HG02870 (cell line): ENCODE measurements around the gene NFILZ.

Experiments used
- ATAC-seq: cut with Tn5 transposase; IDR thresholded peaks from one replicate; pipeline ENCODE4 v1.9.1; 2021; ENCODE audit warnings: mild to moderate bottlenecking, moderate library complexity; ENCODE audit not compliant: unreplicated experiment

Gene NFILZ, protein sequence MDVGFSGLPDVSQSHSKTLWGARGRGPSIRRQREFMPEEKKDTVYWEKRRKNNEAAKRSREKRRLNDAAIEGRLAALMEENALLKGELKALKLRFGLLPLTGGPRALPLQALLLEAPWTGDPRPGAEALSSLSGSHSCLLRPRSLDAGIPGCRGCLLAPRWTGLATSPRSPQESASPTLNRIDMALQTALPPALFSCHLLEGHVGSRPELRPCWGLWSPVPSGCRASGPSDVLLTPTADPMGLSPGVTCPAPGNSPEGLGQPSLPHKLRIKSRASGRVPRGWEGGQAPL

DNA sequence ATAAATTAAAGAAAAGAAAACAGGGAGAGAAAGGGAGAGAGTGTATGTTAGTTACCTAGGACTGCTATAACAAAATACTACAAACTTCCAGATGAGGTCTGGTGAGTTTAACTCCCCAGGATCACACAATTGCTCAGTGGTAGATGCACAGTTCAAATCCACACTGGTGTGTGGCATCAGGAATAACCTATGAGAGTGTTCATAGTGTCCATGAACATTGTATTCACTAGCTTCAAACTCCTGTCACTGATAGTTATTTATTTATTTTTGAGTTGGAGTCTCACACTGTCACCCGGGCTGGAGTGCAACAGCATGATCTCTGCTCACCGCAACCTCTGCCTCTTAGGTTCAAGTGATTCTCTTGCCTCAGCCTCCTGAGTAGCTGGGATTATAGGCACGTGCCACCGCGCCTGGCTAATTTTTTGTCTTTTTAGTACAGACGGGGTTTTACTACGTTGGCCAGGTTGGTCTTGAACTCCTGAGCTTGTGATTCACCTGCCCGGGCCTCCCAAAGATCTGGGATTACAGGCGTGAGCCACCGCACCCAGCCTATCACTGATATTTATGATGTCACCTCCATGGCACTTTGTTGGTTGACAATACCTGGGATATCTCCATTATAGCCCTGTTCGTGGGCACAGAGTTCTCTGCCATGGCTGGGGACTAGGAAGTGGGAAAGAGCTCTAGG is at the start of gene NFILZ:
TSS of gene NFILZ (plus strand) at position 638 of the 688 bp plus-strand sequence. CDS start 46,133 bp downstream, outside the sequence.
- ATAC-seq: no peak

GRCh38 chr19:8580710-8581281 is 49.6 kb upstream of the NFILZ start:
- no peak for ATAC-seq

- no peak for ATAC-seq
Observed at GRCh38 chr19:8584965-8585893, 45.2 kb upstream of the NFILZ start.

GRCh38 chr19:8585894-8586750 is 44.3 kb upstream of the NFILZ start:
- ATAC-seq: no peak

GRCh38 chr19:8589177-8589714 is 41.2 kb upstream of the NFILZ start:
- no peak for ATAC-seq

DNA sequence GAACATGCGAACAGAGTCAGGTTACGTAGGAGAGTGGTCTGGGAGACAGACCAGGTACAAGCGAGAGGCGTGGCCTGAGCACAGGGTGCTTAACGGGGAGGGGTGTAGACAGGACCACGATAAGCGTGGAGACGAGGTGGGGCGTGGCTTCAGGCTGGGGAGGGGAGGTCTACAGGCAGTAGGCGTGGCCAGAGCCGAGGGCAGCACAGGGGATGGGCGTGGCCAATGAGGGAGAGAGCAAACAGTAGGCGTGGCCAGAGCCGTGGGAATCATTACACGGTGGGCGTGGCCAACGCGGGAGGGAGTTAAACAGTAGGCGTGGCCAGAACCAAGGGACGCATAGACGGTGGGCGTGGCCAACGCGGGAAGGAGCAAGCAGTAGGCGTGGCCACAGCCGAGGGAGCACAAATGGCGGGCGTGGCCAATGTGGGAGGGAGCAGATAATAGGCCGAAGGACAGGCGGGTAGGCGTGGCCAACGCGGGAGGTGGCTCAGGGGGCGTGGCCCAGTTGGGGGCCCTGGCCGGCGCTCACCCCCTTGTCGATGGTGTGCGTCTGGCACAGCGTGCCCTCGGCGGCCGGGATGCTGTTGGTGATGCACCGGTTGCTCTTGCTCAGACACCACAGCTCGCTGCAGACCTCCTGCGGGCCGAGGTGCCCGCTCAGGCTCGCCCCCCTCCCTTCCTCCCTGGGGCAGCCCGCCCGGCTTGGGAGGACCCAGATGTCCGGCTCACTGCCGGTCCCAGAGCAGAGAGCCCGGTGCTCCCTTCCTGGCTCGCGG is 38.0 kb upstream of the NFILZ start:
- no peak for ATAC-seq

GRCh38 chr19:8593931-8594330 is 36.5 kb upstream of the NFILZ start:
- no peak for ATAC-seq

DNA sequence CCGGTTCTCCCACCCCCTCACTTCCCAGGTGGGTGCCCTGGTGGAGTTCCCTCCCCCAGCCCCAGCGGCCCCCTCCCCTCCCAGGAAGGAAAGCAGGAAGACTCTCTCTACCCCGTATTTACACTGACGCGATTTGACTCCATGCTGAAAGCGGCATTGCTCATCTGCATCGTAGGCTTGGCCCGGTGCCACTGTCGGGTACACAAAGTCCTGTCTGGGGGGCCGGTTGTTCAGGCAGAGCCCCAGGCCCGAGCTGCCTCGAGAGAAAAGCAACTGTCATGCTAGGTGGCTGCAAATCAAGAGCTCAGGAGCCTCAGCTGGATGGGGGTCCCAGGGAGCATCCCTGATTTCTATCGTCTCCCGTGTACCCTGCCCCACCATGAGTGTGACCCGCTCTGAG is 34.8 kb upstream of the NFILZ start:
- ATAC-seq: no peak

DNA sequence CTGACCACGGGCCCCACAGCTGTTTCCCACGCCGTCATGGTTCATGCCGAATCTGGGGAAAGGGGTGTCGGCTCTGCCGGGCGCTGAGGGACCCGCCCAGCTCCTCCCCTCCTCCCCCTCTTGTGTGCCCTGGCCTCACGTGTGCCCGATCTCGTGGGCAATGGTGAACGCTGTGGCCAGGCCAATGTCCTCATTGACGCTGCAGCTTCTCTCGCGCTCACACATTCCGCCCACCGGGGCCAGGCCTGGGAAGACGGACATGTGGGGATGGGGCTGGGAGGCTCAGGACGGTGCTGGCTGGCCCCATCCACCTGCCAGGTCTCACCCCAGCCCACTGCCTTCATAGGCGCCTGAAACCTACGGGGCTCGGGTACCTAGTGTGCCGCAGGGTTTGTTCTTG is 34.3 kb upstream of the NFILZ start:
- no peak for ATAC-seq

GRCh38 chr19:8600064-8600463 is 30.4 kb upstream of the NFILZ start:
- no peak for ATAC-seq

DNA sequence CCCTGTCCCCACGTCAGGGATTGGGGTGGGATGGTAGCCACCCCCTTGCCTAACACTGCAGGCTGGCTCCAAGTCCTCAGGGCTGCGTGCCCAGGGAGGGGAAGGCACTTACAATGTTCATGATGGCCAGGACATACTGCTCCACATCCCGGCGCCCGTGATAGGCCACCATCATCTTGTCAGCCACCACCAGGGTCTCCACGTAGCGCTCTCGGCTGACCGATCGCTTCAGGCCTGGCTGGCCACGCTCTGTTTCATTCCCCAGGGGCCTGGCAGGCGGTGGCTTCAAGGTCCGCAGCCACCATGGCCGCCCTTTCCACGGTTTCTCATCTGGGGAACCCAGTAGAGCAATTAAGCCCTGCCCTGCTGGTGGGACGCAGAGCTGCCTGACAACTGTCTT is 29.6 kb upstream of the NFILZ start:
- ATAC-seq: no peak

GRCh38 chr19:8601796-8602195 is 28.6 kb upstream of the NFILZ start:
- ATAC-seq: no peak

- ATAC-seq: no peak
Observed at GRCh38 chr19:8605514-8605913, 24.9 kb upstream of the NFILZ start.

DNA sequence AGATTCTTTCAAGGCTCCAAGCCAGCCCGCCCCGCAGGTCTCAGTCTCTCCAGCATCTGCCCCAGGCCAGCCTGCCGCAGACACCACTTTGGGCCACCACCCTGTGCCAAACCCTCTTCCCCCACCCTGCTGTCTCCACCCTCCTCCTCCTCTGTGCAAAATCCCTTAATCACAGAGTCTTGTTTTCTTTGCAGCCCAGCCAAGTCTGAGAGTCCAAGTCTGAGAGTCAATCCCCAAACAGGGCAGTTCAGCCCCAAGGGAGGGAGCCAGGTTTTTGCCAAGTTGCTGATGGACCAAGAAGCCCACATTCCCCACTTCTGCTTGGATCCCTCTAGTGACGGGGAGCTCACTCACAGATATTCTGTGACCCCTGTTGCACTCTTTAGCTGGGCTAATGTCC is 23.0 kb upstream of the NFILZ start:
- no peak for ATAC-seq

DNA sequence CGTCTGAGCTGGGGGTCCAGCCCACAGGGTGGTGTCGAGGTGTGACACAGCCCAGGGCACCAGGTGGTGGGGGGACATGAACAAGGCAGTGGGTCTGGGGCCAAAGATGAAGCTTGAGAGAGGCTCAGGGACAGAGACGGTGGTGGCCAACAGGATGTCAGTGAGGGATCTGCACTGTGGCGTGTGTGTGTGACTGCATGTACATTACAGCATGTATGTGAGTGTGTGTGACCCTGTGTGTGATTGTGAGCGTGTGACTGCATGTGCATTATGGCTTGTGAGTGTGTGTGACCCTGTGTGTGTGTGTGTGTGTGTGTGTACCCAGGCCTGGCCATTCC is 21.5 kb upstream of the NFILZ start:
- ATAC-seq: no peak

- ATAC-seq: no peak
Observed at GRCh38 chr19:8609279-8610040, 21.0 kb upstream of the NFILZ start.

DNA sequence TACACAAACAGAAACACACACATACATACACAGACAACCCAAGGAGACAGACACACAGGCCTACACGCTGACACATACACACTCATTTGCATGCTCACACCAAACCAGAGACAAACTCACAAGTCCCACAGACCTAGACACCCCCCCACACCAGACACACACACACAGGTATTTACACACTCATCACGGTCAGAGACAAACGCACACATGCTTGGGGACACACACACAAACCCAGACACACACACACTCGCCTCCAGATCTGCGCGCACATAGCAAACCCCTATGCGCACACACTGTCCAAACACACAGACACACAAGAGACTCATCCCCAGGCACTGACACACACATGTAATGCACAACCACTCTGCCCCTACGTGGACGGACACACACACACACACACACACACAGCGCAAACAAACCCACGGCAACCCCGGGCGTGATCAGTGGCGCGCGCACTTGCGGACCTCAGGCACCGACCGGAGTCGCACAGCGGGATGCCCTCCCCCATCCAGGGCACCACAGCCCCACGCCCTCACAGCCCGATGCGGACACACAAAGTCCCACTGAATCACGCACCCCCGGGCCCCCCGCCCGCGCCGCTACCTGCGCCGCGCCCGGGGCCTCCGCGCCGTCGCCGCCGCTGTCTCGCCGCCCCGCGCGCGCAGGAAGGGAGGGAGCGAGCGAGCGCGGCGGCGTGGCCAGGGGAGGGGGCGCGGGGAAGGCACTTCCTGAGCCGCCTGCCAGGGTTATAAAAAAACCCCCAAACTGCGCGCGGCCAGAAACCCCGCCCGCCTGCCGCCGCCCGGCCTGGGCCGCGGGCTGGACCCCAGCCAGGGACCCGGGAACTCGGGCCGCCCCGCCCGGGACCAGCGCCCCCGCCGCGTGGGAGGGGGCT is 20.1 kb upstream of the NFILZ start, which contains the start of gene ADAMTS10:
TSS of gene ADAMTS10 (minus strand) at position 675 of the 895 bp plus-strand sequence. CDS start 5,005 bp downstream, outside the sequence.
- no peak for ATAC-seq
